ENCODE data around the gene IL12RB1.

The IL12RB1 gene

DNA sequence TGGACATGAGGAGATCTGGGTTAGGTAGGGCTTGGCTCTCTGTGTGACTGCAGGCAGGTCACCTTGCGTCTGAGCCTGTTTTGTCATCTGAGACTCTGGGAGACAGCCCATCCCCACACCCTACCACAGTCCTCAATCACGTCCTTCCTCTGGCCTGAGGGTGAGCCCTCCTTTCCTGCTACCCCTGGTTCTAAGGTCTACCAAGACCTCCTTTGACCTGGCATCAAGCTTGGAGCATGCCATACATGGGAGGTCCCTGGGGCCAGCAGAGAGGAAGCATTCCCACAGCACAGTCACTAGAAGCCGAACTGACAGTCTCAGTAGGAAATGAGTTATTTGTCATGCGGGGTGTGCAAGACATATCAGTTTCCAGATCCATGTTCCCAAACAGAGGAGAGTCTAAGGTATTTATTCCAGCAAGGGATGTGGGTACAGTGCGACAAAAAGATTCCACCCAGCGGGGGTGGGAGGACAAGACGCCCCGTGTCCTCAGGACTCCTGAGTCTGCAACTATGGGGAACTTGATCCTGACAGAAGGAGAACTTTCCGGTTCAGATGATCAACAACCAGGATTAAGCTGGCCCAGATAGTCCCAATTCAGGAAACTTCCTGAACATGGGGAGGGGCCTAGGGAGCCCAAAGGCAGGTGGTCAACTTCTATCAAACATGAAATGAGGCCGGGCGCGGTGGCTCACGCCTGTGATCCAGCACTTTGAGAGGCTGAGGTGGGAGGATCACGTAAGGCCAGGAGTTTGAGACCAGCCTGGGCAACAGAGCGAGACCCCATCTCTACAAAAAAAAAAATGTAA, 69.3 kb downstream of the IL12RB1 start:
- no peak for FAIRE-seq
- no peak for DNase-seq (ENCODE audit: insufficient read length, low spot score)
- TF ChIP-seq SPI1 (IDR thresholded peaks at IDR 0.05; ENCODE audit: low read depth, low read length) (no peak), PAX5 (IDR thresholded peaks at IDR 0.05; ENCODE audit: insufficient read depth, low read length, severe bottlenecking) (no peak), POLR2AphosphoS5 (IDR thresholded peaks at IDR 0.05; ENCODE audit: low read depth, low read length) (no peak), TAF1 (IDR thresholded peaks at IDR 0.05; ENCODE audit: low read depth, low read length) (no peak), POLR2A (IDR thresholded peaks at IDR 0.05; ENCODE audit: low read depth, low read length) (no peak), POU2F2 (IDR thresholded peaks at IDR 0.05; ENCODE audit: low read depth, low read length) (no peak)

DNA sequence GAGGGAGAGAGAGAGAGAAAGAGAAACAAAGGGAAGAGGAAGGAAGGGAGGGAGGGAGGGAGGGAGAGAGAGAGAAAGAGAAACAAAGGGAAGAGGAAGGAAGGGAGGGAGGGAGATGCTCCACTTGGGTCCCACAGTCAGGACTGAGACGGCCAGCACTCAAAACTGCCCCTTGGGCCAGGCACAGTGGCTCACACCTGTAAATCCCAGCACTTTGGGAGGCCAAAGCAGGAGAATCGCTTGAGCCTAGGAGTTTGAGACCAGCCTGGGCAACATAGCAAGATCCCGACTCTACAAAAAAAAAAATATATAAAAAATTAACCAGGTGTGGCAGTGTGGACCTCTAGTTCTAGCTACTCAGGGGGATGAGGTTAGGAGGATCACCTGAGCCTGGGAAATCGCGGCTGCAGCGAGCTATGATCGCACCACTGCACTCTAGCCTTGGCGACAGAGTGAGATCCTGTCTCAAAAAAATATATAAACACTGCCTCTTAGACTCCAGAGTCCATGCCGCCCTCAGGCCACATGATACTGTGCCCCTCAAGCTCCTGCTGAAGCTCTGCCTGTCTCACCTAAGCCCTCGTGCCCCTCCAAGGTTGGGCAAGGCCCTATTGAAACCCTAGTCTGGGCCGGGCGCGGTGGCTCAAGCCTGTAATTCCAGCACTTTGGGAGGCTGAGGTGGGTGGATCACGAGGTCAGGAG, 70.4 kb downstream of the IL12RB1 start:
- FAIRE-seq = no peak
- TF ChIP-seq POLR2A (IDR thresholded peaks at IDR 0.05; ENCODE audit: low read depth, low read length) (no peak), POLR2AphosphoS5 (IDR thresholded peaks at IDR 0.05; ENCODE audit: low read depth, low read length) (no peak), TAF1 (IDR thresholded peaks at IDR 0.05; ENCODE audit: low read depth, low read length) (no peak), POU2F2 (IDR thresholded peaks at IDR 0.05; ENCODE audit: low read depth, low read length) (no peak), PAX5 (IDR thresholded peaks at IDR 0.05; ENCODE audit: insufficient read depth, low read length, severe bottlenecking) (no peak), SPI1 (IDR thresholded peaks at IDR 0.05; ENCODE audit: low read depth, low read length) (no peak)
- no peak for DNase-seq (ENCODE audit: insufficient read length, low spot score)

DNA sequence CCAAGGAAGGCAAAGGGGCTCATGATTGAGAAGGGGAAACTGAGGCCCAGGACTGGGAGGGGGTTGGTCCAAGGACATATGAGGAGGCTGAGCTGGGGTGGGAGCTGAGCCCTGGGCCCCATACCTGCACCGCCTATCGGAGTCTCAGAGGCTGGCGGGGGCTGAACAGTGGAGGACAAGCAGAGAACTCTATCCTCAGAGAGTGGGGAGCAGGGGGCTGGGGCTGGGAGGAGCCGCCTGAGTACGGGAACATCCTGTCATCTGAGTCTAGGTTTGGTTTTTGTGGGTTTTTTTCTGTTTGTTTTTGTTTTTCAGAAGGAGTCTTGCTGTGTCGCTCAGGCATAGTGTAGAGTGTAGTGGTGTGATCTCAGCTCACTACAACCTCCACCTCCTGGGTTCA, 72.5 kb downstream of the IL12RB1 start:
- TF ChIP-seq POU2F2 (IDR thresholded peaks at IDR 0.05; ENCODE audit: low read depth, low read length) (no peak), TAF1 (IDR thresholded peaks at IDR 0.05; ENCODE audit: low read depth, low read length) (no peak), PAX5 (IDR thresholded peaks at IDR 0.05; ENCODE audit: insufficient read depth, low read length, severe bottlenecking) (no peak), POLR2AphosphoS5 (IDR thresholded peaks at IDR 0.05; ENCODE audit: low read depth, low read length) (no peak), POLR2A (IDR thresholded peaks at IDR 0.05; ENCODE audit: low read depth, low read length) (no peak)
- no peak for DNase-seq (ENCODE audit: insufficient read length, low spot score)
- no peak for FAIRE-seq

DNA sequence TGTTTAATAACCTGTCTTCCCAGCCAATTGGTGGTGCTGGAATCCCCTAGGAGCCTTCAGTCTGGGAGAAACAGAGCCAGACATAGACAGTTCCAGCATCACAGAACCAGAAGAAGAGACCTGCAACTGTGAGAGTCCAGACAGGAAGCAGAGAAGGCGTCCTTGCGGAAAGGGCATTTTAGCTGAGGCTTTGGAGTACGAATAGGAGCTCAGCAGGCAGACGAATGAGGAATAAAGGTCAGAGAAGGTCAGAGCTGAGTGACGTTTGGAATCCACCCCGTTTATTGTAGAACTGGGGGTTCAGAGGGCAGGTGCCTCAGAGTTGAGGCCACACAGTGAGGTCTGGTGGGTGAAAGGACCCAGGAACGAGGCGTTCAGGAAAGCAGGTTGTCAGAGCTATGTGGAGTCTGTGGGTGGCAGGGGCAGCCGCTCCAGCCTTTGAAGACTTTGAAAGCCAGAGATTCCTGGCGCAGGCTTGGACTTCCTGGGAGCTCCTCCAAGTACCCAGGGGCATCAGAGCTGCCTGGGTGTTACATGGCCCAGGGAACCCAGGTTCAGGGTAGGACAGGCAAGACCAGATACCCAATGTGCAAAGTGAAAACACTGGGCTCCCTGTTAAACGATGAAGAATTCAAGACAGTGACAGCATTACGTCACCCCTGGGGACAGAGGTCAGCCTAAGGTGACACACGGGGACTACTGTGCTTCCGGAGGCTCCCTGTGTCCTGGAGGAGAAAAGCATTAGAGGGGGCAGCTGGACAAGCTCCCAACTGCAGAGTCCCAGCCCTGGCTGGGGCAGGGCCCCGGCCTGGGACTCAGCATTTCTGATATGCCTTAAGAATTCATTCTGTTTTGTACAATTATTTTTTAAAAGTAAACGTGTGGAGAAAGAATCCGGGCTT, 73.3 kb downstream of the IL12RB1 start:
- FAIRE-seq (no peak), DNase-seq (ENCODE audit: insufficient read length, low spot score) (no peak)
- TF ChIP-seq TAF1 (IDR thresholded peaks at IDR 0.05; ENCODE audit: low read depth, low read length) = no peak
- no peak for TF ChIP-seq POLR2A (IDR thresholded peaks at IDR 0.05; ENCODE audit: low read depth, low read length)
- TF ChIP-seq SPI1 (IDR thresholded peaks at IDR 0.05; ENCODE audit: low read depth, low read length) = no peak
- TF ChIP-seq PAX5 (IDR thresholded peaks at IDR 0.05; ENCODE audit: insufficient read depth, low read length, severe bottlenecking) = no peak
- TF ChIP-seq POLR2AphosphoS5 (IDR thresholded peaks at IDR 0.05; ENCODE audit: low read depth, low read length) = no peak

DNA sequence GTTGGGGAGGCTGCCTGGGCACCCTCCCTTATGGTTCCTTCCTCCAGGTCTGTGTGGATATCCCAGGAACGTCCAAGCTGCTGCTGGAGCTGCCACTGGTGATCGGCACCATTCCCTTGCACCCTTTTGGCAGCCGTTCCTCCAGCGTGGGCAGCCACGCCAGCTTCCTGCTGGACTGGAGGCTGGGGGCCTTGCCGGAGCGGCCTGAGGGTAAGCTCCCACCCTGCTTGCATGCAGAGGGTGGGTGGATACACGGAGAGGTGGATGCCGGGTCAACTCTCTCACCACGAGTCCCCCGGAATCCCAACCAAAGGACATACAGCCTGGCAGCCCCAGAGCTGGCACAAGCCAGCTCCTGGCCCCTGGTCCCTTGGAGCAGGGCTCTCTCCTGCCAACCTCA, 76.6 kb downstream of the IL12RB1 start:
- no peak for TF ChIP-seq POLR2AphosphoS5 (IDR thresholded peaks at IDR 0.05; ENCODE audit: low read depth, low read length)
- no peak for TF ChIP-seq SPI1 (IDR thresholded peaks at IDR 0.05; ENCODE audit: low read depth, low read length)
- TF ChIP-seq TAF1 (IDR thresholded peaks at IDR 0.05; ENCODE audit: low read depth, low read length) = no peak
- TF ChIP-seq POU2F2 (IDR thresholded peaks at IDR 0.05; ENCODE audit: low read depth, low read length) = no peak
- no peak for TF ChIP-seq POLR2A (IDR thresholded peaks at IDR 0.05; ENCODE audit: low read depth, low read length)
- TF ChIP-seq PAX5 (IDR thresholded peaks at IDR 0.05; ENCODE audit: insufficient read depth, low read length, severe bottlenecking) = no peak
- FAIRE-seq (no peak), DNase-seq (ENCODE audit: insufficient read length, low spot score) (no peak)

DNA sequence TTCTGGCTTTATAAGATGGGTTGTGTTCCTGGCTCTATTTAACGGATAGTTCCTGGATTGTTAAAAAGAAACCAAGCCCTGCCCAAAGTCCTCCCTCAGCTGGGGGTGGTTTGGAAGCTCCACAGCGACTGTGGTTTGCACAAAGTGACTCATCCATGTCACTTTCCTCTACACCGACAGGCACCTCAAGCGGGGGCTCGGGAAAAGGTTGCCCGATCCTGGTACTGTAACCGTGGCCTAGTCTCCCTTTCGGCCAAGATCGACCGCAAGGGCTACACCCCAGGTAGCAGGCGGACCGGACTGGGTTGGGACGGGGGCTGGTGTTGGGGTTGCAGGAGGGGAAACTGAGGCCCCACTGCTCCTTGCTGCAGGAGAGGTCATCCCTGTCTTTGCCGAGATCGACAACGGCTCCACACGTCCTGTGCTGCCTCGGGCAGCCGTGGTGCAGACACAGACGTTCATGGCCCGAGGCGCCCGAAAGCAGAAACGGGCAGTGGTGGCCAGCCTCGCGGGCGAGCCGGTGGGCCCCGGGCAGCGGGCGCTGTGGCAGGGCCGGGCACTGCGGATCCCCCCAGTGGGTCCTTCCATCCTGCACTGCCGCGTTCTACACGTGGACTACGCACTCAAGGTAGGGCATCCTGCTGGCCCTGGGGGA, 77.2 kb downstream of the IL12RB1 start:
- TF ChIP-seq PAX5 (IDR thresholded peaks at IDR 0.05; ENCODE audit: insufficient read depth, low read length, severe bottlenecking) (no peak), SPI1 (IDR thresholded peaks at IDR 0.05; ENCODE audit: low read depth, low read length) (no peak), POLR2AphosphoS5 (IDR thresholded peaks at IDR 0.05; ENCODE audit: low read depth, low read length) (no peak), TAF1 (IDR thresholded peaks at IDR 0.05; ENCODE audit: low read depth, low read length) (no peak), POLR2A (IDR thresholded peaks at IDR 0.05; ENCODE audit: low read depth, low read length) (no peak), POU2F2 (IDR thresholded peaks at IDR 0.05; ENCODE audit: low read depth, low read length) (no peak)
- DNase-seq (ENCODE audit: insufficient read length, low spot score) (no peak), FAIRE-seq (no peak)

Measured in GM12891 (cell line).